Measurements from ENCODE around the gene CSHL1.
"Not testable (repeated sequence)": the region's sequence is repeated elsewhere in the genome, so short reads cannot be mapped to it uniquely, and the experiment has no call there.

Gene CSHL1

DNA sequence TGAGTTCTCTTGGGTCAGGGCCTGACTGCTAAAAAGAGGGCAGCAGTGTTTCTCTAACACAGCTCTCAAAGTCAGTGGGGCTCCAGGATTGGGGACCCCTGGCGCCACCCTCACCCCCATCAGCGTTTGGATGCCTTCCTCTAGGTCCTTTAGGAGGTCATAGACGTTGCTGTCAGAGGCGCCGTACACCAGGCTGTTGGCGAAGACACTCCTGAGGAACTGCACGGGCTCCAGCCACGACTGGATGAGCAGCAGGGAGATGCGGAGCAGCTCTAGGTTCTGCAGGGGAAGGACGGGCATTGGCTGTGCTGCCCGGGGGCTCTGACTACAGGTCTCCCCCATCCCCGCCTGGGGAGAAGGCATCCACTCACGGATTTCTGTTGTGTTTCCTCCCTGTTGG, 6.6 kb upstream of the CSHL1 start:
- DNase-seq, result no peak

- not testable (repeated sequence) for DNase-seq
Measured at GRCh38 chr17:63917206-63917605, 6.1 kb upstream of the CSHL1 start.

GRCh38 chr17:63916566-63917185, 5.6 kb upstream of the CSHL1 start:
- no peak for DNase-seq

- DNase-seq, result not testable (repeated sequence)
Measured at GRCh38 chr17:63915753-63916152, 4.7 kb upstream of the CSHL1 start.

- no peak for DNase-seq
Measured at GRCh38 chr17:63914471-63914870, 3.4 kb upstream of the CSHL1 start.

DNA sequence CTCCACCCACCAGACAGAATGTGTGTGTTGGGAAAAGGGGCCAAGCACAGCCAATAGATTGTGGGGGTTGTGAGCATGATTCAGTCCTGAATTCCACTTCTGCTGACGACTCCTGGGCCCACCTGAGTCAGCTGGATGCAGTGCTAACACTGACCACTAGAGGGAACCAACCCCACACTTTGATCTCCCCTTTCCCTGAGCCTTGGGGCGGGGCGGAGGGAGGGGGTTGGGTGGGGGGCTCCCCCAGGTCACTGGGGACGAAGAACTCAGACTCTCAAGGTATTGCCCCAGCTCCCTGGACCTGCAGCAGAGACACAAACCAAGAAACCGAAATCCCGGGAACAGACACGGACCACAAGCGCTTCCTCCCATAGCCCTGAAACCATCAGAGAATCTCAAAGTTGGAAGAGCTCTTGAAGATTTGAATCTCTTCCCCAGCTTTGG, 621 bp upstream of the CSHL1 start:
- no peak for DNase-seq

GRCh38 chr17:63910096-63910495, 962 bp downstream of the CSHL1 start:
- DNase-seq, result no peak

- DNase-seq, result not testable (repeated sequence)
Measured at GRCh38 chr17:63909586-63909985, 1.5 kb downstream of the CSHL1 start.

GRCh38 chr17:63907161-63907778, 3.8 kb downstream of the CSHL1 start:
- not testable (repeated sequence) for DNase-seq

GRCh38 chr17:63904796-63905195, 6.3 kb downstream of the CSHL1 start:
- not testable (repeated sequence) for DNase-seq

GRCh38 chr17:63903787-63904201, 7.3 kb downstream of the CSHL1 start:
- DNase-seq, result not testable (repeated sequence)

- DNase-seq, result not testable (repeated sequence)
Measured at GRCh38 chr17:63901971-63902370, 9.1 kb downstream of the CSHL1 start.

- DNase-seq, result not testable (repeated sequence)
Measured at GRCh38 chr17:63898899-63899798, 11.9 kb downstream of the CSHL1 start.

- DNase-seq, result not testable (repeated sequence)
Measured at GRCh38 chr17:63896524-63897354, 14.3 kb downstream of the CSHL1 start, which contains the start of gene CSH1. Gene CSH1 (minus strand): TSS chr17:63896574. CDS start chr17:63896511, 63 bp downstream.

- DNase-seq, result not testable (repeated sequence)
Measured at GRCh38 chr17:63894821-63895220, 16.2 kb downstream of the CSHL1 start.

DNA sequence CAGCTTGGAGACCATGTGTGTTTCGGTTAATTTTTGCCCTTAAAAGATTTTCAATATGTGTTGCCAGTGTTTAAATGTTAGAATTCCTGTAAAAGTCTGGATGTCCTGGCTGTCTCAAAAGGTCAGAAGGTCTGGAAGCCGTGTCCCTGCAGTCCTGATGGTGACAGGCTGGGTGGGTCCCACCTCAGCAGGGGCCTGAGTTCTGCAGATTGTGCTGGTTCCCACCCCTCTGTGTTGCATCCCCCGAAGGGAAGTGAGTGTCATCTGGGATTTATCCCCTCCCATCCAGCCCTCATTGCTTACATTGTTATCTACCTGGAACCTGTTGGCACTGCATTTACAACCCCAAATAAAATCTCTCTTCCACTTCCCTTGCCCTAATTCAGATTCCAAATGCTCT, 17.0 kb downstream of the CSHL1 start:
- not testable (repeated sequence) for DNase-seq

GRCh38 chr17:63892316-63893037, 18.6 kb downstream of the CSHL1 start:
- not testable (repeated sequence) for DNase-seq

DNA sequence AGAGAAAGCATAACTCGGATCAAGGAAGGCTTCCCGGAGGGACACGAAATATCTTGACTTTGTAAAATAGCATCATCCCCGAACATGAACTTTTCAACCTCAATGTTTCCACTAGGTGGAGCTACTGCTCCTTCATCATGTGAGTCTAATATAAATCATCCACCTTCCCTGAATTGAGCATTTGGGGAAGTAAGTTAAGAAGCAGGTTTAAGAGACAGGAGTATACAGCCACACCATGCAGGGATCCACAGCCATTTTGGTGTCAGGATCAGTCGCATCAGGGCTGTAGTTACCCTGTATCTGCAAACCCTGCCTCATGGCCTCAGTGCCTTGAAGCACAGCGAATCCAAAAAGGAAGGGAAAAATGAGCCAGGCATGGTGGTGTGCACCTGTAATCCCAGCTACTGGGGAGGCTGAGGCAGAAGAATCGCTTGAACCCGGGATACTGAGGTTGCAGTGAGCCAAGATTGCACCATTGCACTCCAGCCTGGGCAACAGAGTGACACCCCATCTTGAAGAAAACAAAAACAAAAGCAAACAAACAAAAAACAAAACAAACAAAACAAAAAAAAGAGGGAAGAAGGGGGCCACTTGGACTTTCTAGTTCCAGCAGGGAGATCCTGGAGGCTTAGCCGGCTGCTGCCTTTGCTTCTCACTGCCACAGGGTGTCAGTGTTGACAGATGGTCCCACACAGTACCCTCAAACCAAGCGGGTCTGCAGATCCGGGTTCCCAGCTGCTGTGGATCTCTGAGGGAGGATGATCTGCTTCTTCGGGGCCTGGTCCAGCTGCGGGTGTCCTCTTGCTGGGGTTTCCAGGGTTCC, 21.8 kb downstream of the CSHL1 start:
- not testable (repeated sequence) for DNase-seq

DNA sequence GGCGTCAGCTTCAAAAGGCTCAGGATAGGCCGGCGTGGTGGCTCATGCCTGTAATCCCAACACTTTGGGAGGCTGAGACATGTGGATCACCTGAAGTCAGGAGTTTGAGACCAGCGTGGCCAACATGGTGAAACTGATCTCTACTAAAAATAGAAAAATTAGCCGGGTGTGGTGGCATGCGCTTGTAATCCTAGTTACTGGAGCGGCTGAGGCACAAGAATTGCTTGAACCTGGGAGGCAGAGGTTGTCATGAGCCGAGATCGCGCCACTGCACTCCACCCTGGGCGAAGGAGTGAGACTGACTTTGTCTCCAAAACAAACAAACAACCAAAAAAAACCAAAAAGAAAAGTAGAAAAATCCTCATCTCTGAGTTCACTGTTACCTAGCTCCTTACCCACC, 25.9 kb downstream of the CSHL1 start:
- not testable (repeated sequence) for DNase-seq

GRCh38 chr17:63882626-63883126, 28.4 kb downstream of the CSHL1 start:
- not testable (repeated sequence) for DNase-seq

Measured in NCI-H1417 treated with DMSO at 0.1 percent for 48 hours (cell line).